ENCODE results near the gene PGRMC2.

- no peak for TF ChIP-seq CTCF (IDR thresholded peaks at IDR 0.05)
- TF ChIP-seq POLR2A (IDR thresholded peaks at IDR 0.05; ENCODE audit: low read depth), result no peak
Observed at GRCh38 chr4:128289523-128290158, 2.0 kb upstream of the PGRMC2 start.
